B cell (primary cell): ENCODE measurements around the gene AHCY. TPM values are rescaled to one million over a fixed set of nuclear protein-coding genes. Genes with fewer than 3 reads are reported as not detected.
"Not testable (repeated sequence)": the region's sequence is repeated elsewhere in the genome, so short reads cannot be mapped to it uniquely, and the experiment has no call there.

Experiments
- ATAC-seq: fragments of 200-7000 bp; cut with Tn5 transposase; one replicate; pipeline ENCODE4 v1.10.0; 2021; ENCODE audit warnings: low read depth, mild to moderate bottlenecking, moderate number of reproducible peaks, moderate library complexity
- CTCF ChIA-PET: fragments of 350-600 bp; sonication (Branson Sonifier 250); formaldehyde crosslinking; loops from one replicate; lab custom pipeline; 2021; ENCODE audit warnings: antibody characterized with exemption, inconsistent platforms; lab: Charles Lee
- POLR2A ChIA-PET: fragments of 350-600 bp; sonication (Branson Sonifier 250); formaldehyde crosslinking; loops from one replicate; lab custom pipeline; 2021; ENCODE audit warnings: antibody characterized with exemption; lab: Charles Lee
- DNase-seq: peaks from one replicate; pipeline ENCODE4 v3.0.0; 2013
- H2AFZ ChIP-seq: 2 replicates; pipeline ENCODE4 v1.6.1; 2012; ENCODE audit warnings: mild to moderate bottlenecking, low read depth, low read length; ENCODE audit not compliant: insufficient read depth, poor library complexity, severe bottlenecking
- H3K27ac ChIP-seq, 2 donors: 1 replicate in 1 of 2; 2 replicates in 1 of 2; pipeline ENCODE4 v1.5.1; 2012 to 2013; ENCODE audit warnings: low read length in 2 of 2, mild to moderate bottlenecking in 2 of 2, moderate library complexity in 1 of 2
- H3K27me3 ChIP-seq, 4 experiments: fragments of 200-600 bp in 1 of 4; sonication (generic) in 1 of 4; replicated peaks in 1 of 4; 1 replicate in 2 of 4; 2 replicates in 2 of 4; pipeline versions ENCODE4 v1.6.1 to v1.7.0; 2013 to 2016; ENCODE audit warnings: low read length in 3 of 4, mild to moderate bottlenecking in 2 of 4, mixed read lengths in 1 of 4, moderate library complexity in 1 of 4; ENCODE audit not compliant: insufficient read depth in 4 of 4, control insufficient read depth in 3 of 4; ENCODE audit errors: control extremely low read depth in 1 of 4
- H3K36me3 ChIP-seq, 2 experiments: replicated peaks in 1 of 2; 1 replicate in 1 of 2; 2 replicates in 1 of 2; pipeline versions ENCODE4 v1.6.1 to v1.7.1; 2013; ENCODE audit warnings: low read length in 1 of 2; ENCODE audit not compliant: insufficient read depth in 2 of 2, control insufficient read depth in 1 of 2; ENCODE audit errors: control extremely low read depth in 1 of 2, extremely low read depth in 1 of 2
- H3K4me1 ChIP-seq, 2 donors: fragments of 200-600 bp in 1 of 2; sonication (generic) in 1 of 2; 1 replicate in 1 of 2; 2 replicates in 1 of 2; pipeline versions ENCODE4 v1.5.1 to v1.6.1; 2013 to 2017; ENCODE audit warnings: low read length in 2 of 2; ENCODE audit not compliant: control insufficient read depth in 2 of 2, insufficient read depth in 2 of 2
- H3K4me2 ChIP-seq: replicated peaks from 2 replicates; pipeline ENCODE3; 2012; ENCODE audit warnings: mild to moderate bottlenecking, low read depth, low read length; ENCODE audit not compliant: poor library complexity, severe bottlenecking
- H3K4me3 ChIP-seq, 5 experiments: fragments of 200-600 bp in 1 of 5; sonication (generic) in 1 of 5; 1 replicate in 3 of 5; 2 replicates in 2 of 5; pipeline versions ENCODE4 v1.5.1 to v1.7.0; 2011 to 2016; ENCODE audit warnings: low read length in 4 of 5, mild to moderate bottlenecking in 4 of 5, low read depth in 2 of 5, control low read depth in 1 of 5, moderate library complexity in 1 of 5; ENCODE audit not compliant: insufficient read depth in 1 of 5; ENCODE audit errors: control extremely low read depth in 1 of 5, extremely low read depth in 1 of 5
- H3K79me2 ChIP-seq: fragments of 200-600 bp; sonication (generic); one replicate; pipeline ENCODE4 v1.6.0; 2016; ENCODE audit warnings: low read length; ENCODE audit not compliant: control insufficient read depth, insufficient read depth
- H3K9ac ChIP-seq: fragments of 200-600 bp; sonication (generic); 2 replicates; pipeline ENCODE4 v1.6.1; 2017; ENCODE audit warnings: mild to moderate bottlenecking, low read length, moderate library complexity
- H3K9me3 ChIP-seq, 3 donors: one replicate each; pipeline versions ENCODE4 v1.6.1 to v1.7.1; 2013; ENCODE audit warnings: low read length in 2 of 3; ENCODE audit not compliant: control insufficient read depth in 2 of 3, insufficient read depth in 1 of 3; ENCODE audit errors: control extremely low read depth in 1 of 3
- H4K20me1 ChIP-seq: 2 replicates; pipeline ENCODE4 v1.6.0; 2012; ENCODE audit warnings: mild to moderate bottlenecking, low read length; ENCODE audit not compliant: insufficient read depth, control insufficient read depth, poor library complexity, severe bottlenecking
- H3K27ac Mint-ChIP-seq: one replicate; pipeline ENCODE4 v1.8.0; 2021; ENCODE audit warnings: mixed read lengths
- H3K27me3 Mint-ChIP-seq: one replicate; pipeline ENCODE4 v1.8.0; 2021; ENCODE audit warnings: mixed read lengths
- H3K4me1 Mint-ChIP-seq: one replicate; pipeline ENCODE4 v1.8.0; 2021; ENCODE audit warnings: mixed read lengths
- H3K4me3 Mint-ChIP-seq: one replicate; pipeline ENCODE4 v1.8.0; 2021; ENCODE audit warnings: mixed read lengths
- H3K9me3 Mint-ChIP-seq: one replicate; pipeline ENCODE4 v1.8.0; 2022; ENCODE audit warnings: mixed read lengths; ENCODE audit not compliant: insufficient read depth
- EZH2 ChIP-seq: IDR thresholded peaks from 2 replicates; pipeline ENCODE4 v1.6.1; 2012; ENCODE audit warnings: borderline replicate concordance, low read depth, mild to moderate bottlenecking, moderate library complexity, low read length; ENCODE audit not compliant: insufficient read depth, poor library complexity, severe bottlenecking
- WGBS: methylation state at CpG from one replicate; pipeline ENCODE4 v1.1.5; 2013; ENCODE audit warnings: missing lambda C conversion rate; ENCODE audit not compliant: insufficient coverage; 5-methylcytosine and 5-hydroxymethylcytosine counted together
- intact Hi-C: fragments of 100-400 bp; cut with micrococcal nuclease; formaldehyde crosslinking; loops from one replicate; pipeline ENCODE4 v1.10.0; 2022
- polyA plus RNA-seq: library from polyadenylated mRNA; depleted of rRNA; stranded (reverse); fragments of >200 nt; gene quantifications from 2 replicates; pipeline ENCODE4 v1.2.3, GENCODE V29; 2012
- total RNA-seq, 2 donors: library from RNA; stranded (reverse); fragments of 120-200 nt in 1 of 2; gene quantifications; 1 replicate in 1 of 2; 2 replicates in 1 of 2; pipeline versions ENCODE4 v1.2.3 to v1.2.4, GENCODE V29; 2013 to 2022
- TF ChIP-seq, protein P1 (sequence below): fragments of 200-600 bp; IDR thresholded peaks from one replicate; pipeline ENCODE4 v1.8.0; 2022; ENCODE audit warnings: antibody characterized with exemption, mild to moderate bottlenecking

AHCY gene
- total and polyA plus RNA-seq, 2 donors (not counting 1 experiment from before 2014, with no cell fraction given): 43.6 to 44.0 TPM

DNA sequence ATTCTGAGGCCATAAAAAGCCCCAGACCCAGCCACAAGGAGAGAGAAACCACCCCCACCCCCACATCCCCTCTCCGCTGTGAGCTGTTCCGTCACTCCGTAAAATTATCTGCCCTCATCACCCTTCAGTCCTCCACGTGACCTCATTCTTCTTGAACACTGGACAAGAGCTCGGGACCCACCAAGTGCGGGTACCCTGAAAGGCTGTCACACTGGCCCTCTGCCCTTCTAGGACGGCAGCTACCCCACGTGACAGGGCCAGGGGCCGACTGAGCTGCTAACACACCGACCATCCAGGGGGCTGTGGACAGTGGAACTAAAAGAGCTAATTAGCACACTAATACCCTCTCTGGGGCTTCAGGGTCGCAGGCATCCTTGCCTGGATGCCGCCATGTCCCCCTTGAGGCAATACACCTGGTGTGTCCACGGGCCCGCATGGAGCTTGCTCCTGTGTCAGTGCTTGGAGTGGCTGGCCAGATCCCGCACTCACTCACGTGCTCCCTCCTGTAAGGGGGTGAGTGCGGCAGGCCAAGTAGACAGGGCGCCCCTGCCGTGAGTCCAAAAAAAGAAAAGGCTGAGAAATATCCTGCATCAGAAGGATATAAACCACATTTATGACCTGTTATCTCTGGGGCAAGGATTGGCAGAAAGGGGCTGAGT lies 29.2 kb upstream of the AHCY start:
- no peak overlapping the region for H3K27ac ChIP-seq
- ATAC-seq (no peak), DNase-seq (no peak)
- Mint-ChIP-seq H3K27ac (no peak overlapping the region), H3K9me3 (no peaks in the 10 kb centered on the region), H3K4me3 (no peak overlapping the region), H3K27me3 (no peaks in the 10 kb centered on the region), H3K4me1 (no peaks in the 10 kb centered on the region)
- H2AFZ ChIP-seq: no peak overlapping the region
- H4K20me1 ChIP-seq: no peaks in the 10 kb centered on the region
- no peak overlapping the region for H3K9ac ChIP-seq
- no peaks in the 10 kb centered on the region for H3K27me3 ChIP-seq
- no peaks in the 10 kb centered on the region for H3K36me3 ChIP-seq
- intact Hi-C loops: no loop called here
- no peak overlapping the region for H3K4me2 ChIP-seq
- H3K4me3 ChIP-seq: no peak overlapping the region
- H3K4me1 ChIP-seq: peaks cover 0 to 1% of the 10 kb centered on the region in 2 donors
- POLR2A ChIA-PET: interaction anchor here (0.7 kb wide), 1 partner anchor 350 kb away, joined by 5 read pairs; no protein-coding TSS in a partner anchor
- CTCF ChIA-PET: interaction anchor here (0.7 kb wide), 1 partner anchor 20 kb away, joined by 4 read pairs; no protein-coding TSS in a partner anchor
- peaks cover 0 to 3% (median 0%) of the 10 kb centered on the region in 3 donors for H3K9me3 ChIP-seq
- WGBS: 94% methylated on average over 13 of the region's 19 CpGs
- TF ChIP-seq, protein P1, sequence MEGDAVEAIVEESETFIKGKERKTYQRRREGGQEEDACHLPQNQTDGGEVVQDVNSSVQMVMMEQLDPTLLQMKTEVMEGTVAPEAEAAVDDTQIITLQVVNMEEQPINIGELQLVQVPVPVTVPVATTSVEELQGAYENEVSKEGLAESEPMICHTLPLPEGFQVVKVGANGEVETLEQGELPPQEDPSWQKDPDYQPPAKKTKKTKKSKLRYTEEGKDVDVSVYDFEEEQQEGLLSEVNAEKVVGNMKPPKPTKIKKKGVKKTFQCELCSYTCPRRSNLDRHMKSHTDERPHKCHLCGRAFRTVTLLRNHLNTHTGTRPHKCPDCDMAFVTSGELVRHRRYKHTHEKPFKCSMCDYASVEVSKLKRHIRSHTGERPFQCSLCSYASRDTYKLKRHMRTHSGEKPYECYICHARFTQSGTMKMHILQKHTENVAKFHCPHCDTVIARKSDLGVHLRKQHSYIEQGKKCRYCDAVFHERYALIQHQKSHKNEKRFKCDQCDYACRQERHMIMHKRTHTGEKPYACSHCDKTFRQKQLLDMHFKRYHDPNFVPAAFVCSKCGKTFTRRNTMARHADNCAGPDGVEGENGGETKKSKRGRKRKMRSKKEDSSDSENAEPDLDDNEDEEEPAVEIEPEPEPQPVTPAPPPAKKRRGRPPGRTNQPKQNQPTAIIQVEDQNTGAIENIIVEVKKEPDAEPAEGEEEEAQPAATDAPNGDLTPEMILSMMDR: no peak
- TF ChIP-seq EZH2: no peak
- no peaks in the 10 kb centered on the region for H3K79me2 ChIP-seq

- Histone ChIP-seq H3K36me3 (no peaks in the 10 kb centered on the region), H3K4me3 (no peak overlapping the region), H2AFZ (no peak overlapping the region), H3K27me3 (peaks cover 0 to 2% (median 0%) of the 10 kb centered on the region in 4 experiments), H3K4me1 (no peaks in the 10 kb centered on the region), H3K9ac (no peak overlapping the region), H3K27ac (no peak overlapping the region), H3K79me2 (no peaks in the 10 kb centered on the region), H4K20me1 (no peaks in the 10 kb centered on the region), H3K4me2 (no peak overlapping the region), H3K9me3 (peaks cover 0 to 3% (median 0%) of the 10 kb centered on the region in 3 donors)
- Mint-ChIP-seq H3K9me3 (no peaks in the 10 kb centered on the region), H3K27ac (no peak overlapping the region), H3K4me3 (no peak overlapping the region), H3K4me1 (no peaks in the 10 kb centered on the region), H3K27me3 (no peaks in the 10 kb centered on the region)
- ChIA-PET CTCF (interaction anchor here (0.6 kb wide), 1 partner anchor 807 kb away, joined by 3 read pairs; no protein-coding TSS in a partner anchor), POLR2A (no interaction called here)
- 100% methylated on average over 3 of the region's 7 CpGs for WGBS
- intact Hi-C loops: no loop called here
- TF ChIP-seq EZH2: no peak
- TF ChIP-seq, protein P1: no peak
- ATAC-seq (no peak), DNase-seq (no peak)
Measured at GRCh38 chr20:34331838-34332237, 28.7 kb upstream of the AHCY start.

DNA sequence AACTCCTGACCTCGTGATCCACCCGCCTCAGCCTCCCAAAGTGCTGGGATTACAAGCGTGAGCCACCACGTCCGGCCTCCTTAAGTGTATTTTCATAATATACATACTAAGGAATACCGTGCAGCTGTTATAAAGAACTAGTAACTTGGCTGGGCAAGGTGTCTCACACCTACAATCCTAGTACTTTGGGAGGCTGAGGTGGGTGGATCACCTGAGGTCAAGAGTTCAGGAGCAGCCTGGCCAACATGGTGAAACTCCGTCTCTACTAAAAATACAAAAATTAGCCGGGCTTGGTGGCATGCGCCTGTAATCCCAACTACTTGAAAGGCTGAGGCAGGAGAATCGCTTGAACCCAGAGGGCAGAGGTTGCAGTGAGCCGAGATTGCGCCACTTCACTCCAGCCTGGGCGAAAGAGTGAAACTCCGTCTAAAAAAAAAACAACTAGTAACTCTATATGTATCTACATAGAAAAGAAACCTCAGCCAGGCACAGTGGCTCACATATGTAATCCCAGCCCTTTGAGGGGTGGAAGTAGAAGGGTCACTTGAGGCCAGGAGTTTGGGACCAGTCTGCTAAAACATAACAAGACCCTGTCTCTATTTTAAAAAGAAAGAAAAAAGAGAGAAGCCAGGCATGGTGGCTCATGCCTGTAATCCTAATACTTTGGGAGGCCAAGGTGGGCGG lies 27.8 kb upstream of the AHCY start:
- H3K4me3 ChIP-seq, H3K36me3 ChIP-seq, H3K4me1 ChIP-seq, H3K9ac ChIP-seq, POLR2A ChIA-PET, ATAC-seq, DNase-seq, H3K27me3 Mint-ChIP-seq, H3K9me3 Mint-ChIP-seq, H2AFZ ChIP-seq, H3K27ac Mint-ChIP-seq, H3K4me3 Mint-ChIP-seq, H3K27ac ChIP-seq, H3K27me3 ChIP-seq, H4K20me1 ChIP-seq, H3K4me1 Mint-ChIP-seq, intact Hi-C loops, H3K79me2 ChIP-seq, H3K9me3 ChIP-seq, H3K4me2 ChIP-seq: not testable (repeated sequence)
- CTCF ChIA-PET: interaction anchor here (0.6 kb wide), 1 partner anchor 808 kb away, joined by 3 read pairs; no protein-coding TSS in a partner anchor
- WGBS: 100% methylated on average over 3 of the region's 15 CpGs
